Fibroblast of pulmonary artery (primary cell): ENCODE results near the gene ASB13.

Experiments used
- DNase-seq: peaks from one replicate; pipeline ENCODE4 v3.0.0-alpha.2; 2010; ENCODE audit warnings: low read depth
- H3K4me3 ChIP-seq: replicated peaks from 2 replicates; pipeline ENCODE4 v1.5.1; 2011; ENCODE audit warnings: low read depth, mild to moderate bottlenecking, control low read depth, low read length, moderate library complexity
- TF ChIP-seq, protein P1 (sequence below): IDR thresholded peaks from 2 replicates; pipeline ENCODE4 v1.5.1; 2011; ENCODE audit warnings: mild to moderate bottlenecking, control low read depth, low read length, inconsistent platforms; ENCODE audit errors: missing control alignments

The ASB13 gene

GRCh38 chr10:5656737-5657579 lies 9.4 kb downstream of the ASB13 start:
- TF ChIP-seq, protein P1, sequence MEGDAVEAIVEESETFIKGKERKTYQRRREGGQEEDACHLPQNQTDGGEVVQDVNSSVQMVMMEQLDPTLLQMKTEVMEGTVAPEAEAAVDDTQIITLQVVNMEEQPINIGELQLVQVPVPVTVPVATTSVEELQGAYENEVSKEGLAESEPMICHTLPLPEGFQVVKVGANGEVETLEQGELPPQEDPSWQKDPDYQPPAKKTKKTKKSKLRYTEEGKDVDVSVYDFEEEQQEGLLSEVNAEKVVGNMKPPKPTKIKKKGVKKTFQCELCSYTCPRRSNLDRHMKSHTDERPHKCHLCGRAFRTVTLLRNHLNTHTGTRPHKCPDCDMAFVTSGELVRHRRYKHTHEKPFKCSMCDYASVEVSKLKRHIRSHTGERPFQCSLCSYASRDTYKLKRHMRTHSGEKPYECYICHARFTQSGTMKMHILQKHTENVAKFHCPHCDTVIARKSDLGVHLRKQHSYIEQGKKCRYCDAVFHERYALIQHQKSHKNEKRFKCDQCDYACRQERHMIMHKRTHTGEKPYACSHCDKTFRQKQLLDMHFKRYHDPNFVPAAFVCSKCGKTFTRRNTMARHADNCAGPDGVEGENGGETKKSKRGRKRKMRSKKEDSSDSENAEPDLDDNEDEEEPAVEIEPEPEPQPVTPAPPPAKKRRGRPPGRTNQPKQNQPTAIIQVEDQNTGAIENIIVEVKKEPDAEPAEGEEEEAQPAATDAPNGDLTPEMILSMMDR = no peak
- DNase-seq = no peak
- no peak overlapping the region for H3K4me3 ChIP-seq

GRCh38 chr10:5655121-5655520 lies 11.3 kb downstream of the ASB13 start:
- TF ChIP-seq, protein P1 = no peak
- DNase-seq = no peak
- no peak overlapping the region for H3K4me3 ChIP-seq

GRCh38 chr10:5654218-5654755 lies 12.1 kb downstream of the ASB13 start:
- H3K4me3 ChIP-seq = no peak overlapping the region
- TF ChIP-seq, protein P1 = no peak
- no peak for DNase-seq

DNA sequence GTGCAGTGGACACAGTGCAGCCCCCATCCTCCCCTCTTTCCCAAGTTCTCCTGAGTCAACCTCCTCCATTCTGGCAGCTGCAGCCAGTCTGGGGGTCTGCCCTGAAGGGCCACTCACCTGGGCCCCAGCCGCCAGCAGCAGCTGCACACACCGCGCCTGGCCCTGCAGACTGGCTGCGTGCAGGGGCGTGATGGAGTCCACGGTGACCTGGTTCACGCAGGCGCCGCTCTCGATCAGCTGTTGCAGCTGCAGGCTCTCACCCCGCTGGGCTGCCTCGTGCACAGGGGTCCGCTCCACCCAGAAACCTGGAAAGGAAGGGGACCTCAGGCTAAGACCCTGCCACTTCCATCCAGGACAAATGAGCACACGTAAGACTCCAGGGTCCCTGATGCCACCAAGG lies 13.6 kb downstream of the ASB13 start:
- no peak for DNase-seq
- no peak overlapping the region for H3K4me3 ChIP-seq
- TF ChIP-seq, protein P1 = no peak

DNA sequence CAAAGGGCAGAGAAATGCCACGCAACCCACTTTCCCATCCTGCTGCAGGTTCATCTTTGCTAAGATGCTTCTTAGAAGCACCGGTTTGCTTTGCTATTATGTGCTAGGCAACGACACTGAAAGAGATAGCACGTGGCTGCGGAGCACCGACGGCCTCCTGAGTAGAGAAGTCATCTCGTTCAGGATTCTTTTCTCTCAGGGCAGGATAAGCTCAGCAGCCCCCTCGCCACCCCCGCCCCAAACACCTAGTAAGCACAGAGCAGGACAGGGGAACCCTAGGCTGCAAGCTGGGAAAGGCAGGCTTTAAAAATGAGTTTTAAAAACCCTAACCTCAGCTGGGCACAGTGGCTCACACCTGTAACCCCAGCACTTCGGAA lies 15.0 kb downstream of the ASB13 start:
- H3K4me3 ChIP-seq = no peak overlapping the region
- TF ChIP-seq, protein P1 = no peak
- DNase-seq = no peak

DNA sequence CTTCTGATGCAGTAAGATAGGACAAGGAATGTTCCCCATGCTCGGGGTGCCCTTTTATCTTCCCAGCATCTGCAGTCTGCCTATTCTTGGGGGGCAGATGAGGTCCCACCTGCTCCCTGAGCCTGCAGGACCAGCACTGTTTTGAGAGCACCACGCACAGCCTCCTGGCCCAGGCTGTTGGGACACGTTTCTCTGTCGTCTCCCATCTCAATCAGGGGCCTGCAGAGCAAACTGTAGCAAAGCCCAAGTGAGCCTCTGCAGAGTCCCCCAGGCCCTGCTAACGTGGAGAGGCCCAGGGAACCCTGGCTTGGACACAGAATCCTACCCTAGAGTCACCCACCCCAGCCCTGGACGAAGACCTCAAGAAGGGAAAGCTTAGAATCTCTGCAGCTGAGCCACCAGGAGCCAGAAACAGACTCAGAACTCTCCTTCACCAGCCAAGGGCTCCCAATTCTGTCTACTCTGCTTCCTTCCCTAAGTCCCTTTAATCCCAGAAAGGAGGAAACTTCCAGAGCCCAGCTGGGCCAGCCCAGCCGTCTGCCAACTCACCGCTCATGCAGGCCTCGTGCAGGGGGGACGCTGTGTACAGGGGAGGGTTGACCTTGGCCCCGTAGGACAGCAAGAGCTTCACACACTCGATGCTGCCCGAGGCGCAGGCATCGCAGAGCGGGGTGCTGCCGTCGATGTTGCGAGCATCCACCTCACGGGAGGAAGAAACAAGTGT lies 15.6 kb downstream of the ASB13 start:
- TF ChIP-seq, protein P1 = no peak
- no peak overlapping the region for H3K4me3 ChIP-seq
- DNase-seq = no peak
